H1 (cell line): Measurements from ENCODE around the gene DARS1. TPM values are rescaled to one million over a fixed set of nuclear protein-coding genes. Genes with fewer than 3 reads are reported as not detected.

Experiments
- CTCF ChIA-PET: fragments of 300-600 bp; sonication (Branson Sonifier 250); formaldehyde crosslinking; loops from one replicate; lab custom pipeline; 2021; ENCODE audit not compliant: partially characterized antibody; lab: Charles Lee
- POLR2A ChIA-PET: fragments of 300-600 bp; sonication (Branson Sonifier 250); formaldehyde crosslinking; loops from one replicate; lab custom pipeline; 2021; ENCODE audit warnings: inconsistent platforms; ENCODE audit not compliant: partially characterized antibody; lab: Charles Lee
- DNase-seq, 2 experiments: peaks; one replicate each; pipeline versions ENCODE4 v3.0.0 to v3.0.0-alpha.2; 2010 to 2022; ENCODE audit warnings: low spot score in 2 of 2, low read depth in 1 of 2, mixed read lengths in 1 of 2
- FAIRE-seq: peaks from 2 replicates; lab custom pipeline; 2011; peaks lifted over from hg19 to GRCh38; lab: Jason Lieb, UNC
- H2AFZ ChIP-seq: 2 replicates; pipeline ENCODE4 v1.8.1; 2012; ENCODE audit warnings: low read length, inconsistent platforms
- H2AK5ac ChIP-seq: 2 replicates; pipeline ENCODE4 v1.6.1; 2013; ENCODE audit warnings: low read depth, low read length
- H2BK120ac ChIP-seq: replicated peaks from 2 replicates; pipeline ENCODE3; 2013; ENCODE audit warnings: low read depth, low read length, inconsistent platforms
- H2BK12ac ChIP-seq: 2 replicates; pipeline ENCODE4 v1.6.1; 2013; ENCODE audit warnings: low read depth, low read length
- H2BK15ac ChIP-seq: 2 replicates; pipeline ENCODE4 v1.6.1; 2013; ENCODE audit warnings: low read length
- H2BK20ac ChIP-seq: 2 replicates; pipeline ENCODE4 v1.6.1; 2013; ENCODE audit warnings: low read length
- H2BK5ac ChIP-seq: 2 replicates; pipeline ENCODE4 v1.6.1; 2013; ENCODE audit warnings: low read depth, low read length
- H3K14ac ChIP-seq: 2 replicates; pipeline ENCODE4 v1.6.1; 2013; ENCODE audit warnings: inconsistent platforms; ENCODE audit not compliant: insufficient read length
- H3K18ac ChIP-seq: 2 replicates; pipeline ENCODE4 v1.6.1; 2013; ENCODE audit warnings: low read length; ENCODE audit errors: extremely low read depth
- H3K23ac ChIP-seq: 2 replicates; pipeline ENCODE4 v1.6.1; 2013; ENCODE audit warnings: inconsistent platforms; ENCODE audit not compliant: insufficient read length
- H3K23me2 ChIP-seq: 2 replicates; pipeline ENCODE4 v1.6.1; 2013; ENCODE audit warnings: low read depth, low read length
- H3K27ac ChIP-seq: 2 replicates; pipeline ENCODE4 v1.6.1; 2011; ENCODE audit warnings: low read depth, low read length, inconsistent platforms
- H3K27me3 ChIP-seq, 4 experiments: replicated peaks in 1 of 4; 1 replicate in 1 of 4; 2 replicates in 3 of 4; pipeline versions ENCODE4 v1.6.1 to v1.8.1; 2011 to 2013; ENCODE audit warnings: low read length in 3 of 4, mild to moderate bottlenecking in 3 of 4, inconsistent platforms in 2 of 4, mixed read lengths in 2 of 4, moderate library complexity in 1 of 4; ENCODE audit not compliant: control insufficient read depth in 3 of 4, insufficient read depth in 3 of 4; ENCODE audit errors: extremely low read depth in 1 of 4
- H3K36me3 ChIP-seq, 4 experiments: 2 replicates each; pipeline versions ENCODE4 v1.6.1 to v1.8.1; 2011 to 2013; ENCODE audit warnings: mild to moderate bottlenecking in 4 of 4, low read length in 3 of 4, moderate library complexity in 2 of 4, control low read depth in 1 of 4, inconsistent platforms in 1 of 4; ENCODE audit not compliant: insufficient read depth in 4 of 4, control insufficient read depth in 2 of 4
- H3K4ac ChIP-seq: replicated peaks from 2 replicates; pipeline ENCODE3; 2013; ENCODE audit warnings: low read length, low read depth, mixed read lengths, inconsistent platforms; ENCODE audit not compliant: insufficient read length
- H3K4me1 ChIP-seq, 4 experiments: replicated peaks in 1 of 4; 1 replicate in 1 of 4; 2 replicates in 3 of 4; pipeline versions ENCODE4 v1.6.1 to v1.8.1; 2011 to 2013; ENCODE audit warnings: low read length in 3 of 4, inconsistent platforms in 2 of 4, mixed read lengths in 1 of 4; ENCODE audit not compliant: insufficient read depth in 4 of 4, control insufficient read depth in 3 of 4
- H3K4me2 ChIP-seq, 2 experiments: 2 replicates each; pipeline versions ENCODE4 v1.6.1 to v1.8.1; 2011 to 2013; ENCODE audit warnings: low read depth in 2 of 2, low read length in 2 of 2, control low read depth in 1 of 2, inconsistent platforms in 1 of 2, mild to moderate bottlenecking in 1 of 2; ENCODE audit not compliant: insufficient read depth in 1 of 2
- H3K4me3 ChIP-seq, 4 experiments: fragments of 200-600, 300-600 bp in 1 of 4; sonication (generic), shearing (Covaris generic), sonication (Bioruptor Twin) in 1 of 4; 2 replicates each; pipeline versions ENCODE4 v1.5.1 to v1.8.1; 2011 to 2016; ENCODE audit warnings: low read length in 4 of 4, low read depth in 3 of 4, control low read depth in 2 of 4, inconsistent platforms in 2 of 4, mild to moderate bottlenecking in 2 of 4, mixed read lengths in 1 of 4, moderate library complexity in 1 of 4; ENCODE audit not compliant: insufficient read depth in 2 of 4; ENCODE audit errors: extremely low read depth in 1 of 4
- H3K56ac ChIP-seq: replicated peaks from 2 replicates; pipeline ENCODE3; 2013; ENCODE audit warnings: low read depth, mild to moderate bottlenecking, mixed read lengths, low read length, inconsistent platforms; ENCODE audit not compliant: insufficient read length
- H3K79me1 ChIP-seq: 2 replicates; pipeline ENCODE4 v1.6.1; 2013; ENCODE audit warnings: low read depth, low read length, control low read depth
- H3K79me2 ChIP-seq, 2 experiments: 2 replicates each; pipeline versions ENCODE4 v1.6.1 to v1.8.1; 2012 to 2013; ENCODE audit warnings: low read length in 2 of 2, mild to moderate bottlenecking in 2 of 2, inconsistent platforms in 1 of 2; ENCODE audit not compliant: insufficient read depth in 2 of 2, control insufficient read depth in 1 of 2
- H3K9ac ChIP-seq, 4 experiments: replicated peaks in 1 of 4; 1 replicate in 1 of 4; 2 replicates in 3 of 4; pipeline versions ENCODE4 v1.6.1 to v1.8.1; 2011 to 2013; ENCODE audit warnings: low read depth in 3 of 4, low read length in 3 of 4, control low read depth in 2 of 4, mild to moderate bottlenecking in 2 of 4, moderate library complexity in 2 of 4, inconsistent platforms in 1 of 4; ENCODE audit errors: extremely low read depth in 1 of 4
- H3K9me3 ChIP-seq, 2 experiments: 2 replicates each; pipeline versions ENCODE4 v1.6.1 to v1.8.1; 2012 to 2013; ENCODE audit warnings: mild to moderate bottlenecking in 2 of 2, moderate library complexity in 2 of 2, control low read depth in 1 of 2, inconsistent platforms in 1 of 2, low read depth in 1 of 2, low read length in 1 of 2, mixed read lengths in 1 of 2; ENCODE audit not compliant: insufficient read depth in 2 of 2
- H4K20me1 ChIP-seq, 2 experiments: replicated peaks in 1 of 2; 2 replicates each; pipeline versions ENCODE3 to v1.8.1; 2011 to 2013; ENCODE audit warnings: inconsistent platforms in 2 of 2, low read length in 2 of 2, mild to moderate bottlenecking in 1 of 2; ENCODE audit not compliant: insufficient read depth in 2 of 2, control insufficient read depth in 1 of 2
- H4K5ac ChIP-seq: 2 replicates; pipeline ENCODE4 v1.6.1; 2013; ENCODE audit warnings: low read length, low read depth, mixed read lengths, inconsistent platforms; ENCODE audit not compliant: insufficient read length
- H4K8ac ChIP-seq: 2 replicates; pipeline ENCODE4 v1.8.0; 2013; ENCODE audit warnings: mild to moderate bottlenecking, moderate library complexity, low read length, inconsistent platforms; ENCODE audit not compliant: insufficient read depth; ENCODE audit errors: extremely low read depth
- H4K91ac ChIP-seq: replicated peaks from 2 replicates; pipeline ENCODE3; 2013; ENCODE audit warnings: low read length, mixed read lengths, inconsistent platforms; ENCODE audit not compliant: insufficient read length
- BACH1 ChIP-seq: IDR thresholded peaks from 2 replicates; pipeline ENCODE4 v1.6.1; 2012; ENCODE audit warnings: low read length, improper control_type of control experiment
- CEBPB ChIP-seq: IDR thresholded peaks from 2 replicates; pipeline ENCODE4 v1.6.1; 2012; ENCODE audit warnings: low read depth, low read length
- CHD1 ChIP-seq: IDR thresholded peaks from 2 replicates; pipeline ENCODE4 v1.6.1; 2012; ENCODE audit warnings: low read depth, low read length, improper control_type of control experiment
- CTBP2 ChIP-seq: IDR thresholded peaks from 2 replicates; pipeline ENCODE4 v1.7.0; 2011; ENCODE audit warnings: borderline replicate concordance, mild to moderate bottlenecking, moderate library complexity, mixed read lengths, low read length; ENCODE audit not compliant: insufficient read depth, insufficient read length
- EGR1 ChIP-seq: IDR thresholded peaks from 2 replicates; pipeline ENCODE4 v1.6.1; 2011; ENCODE audit warnings: low read depth, low read length, borderline replicate concordance
- MAFK ChIP-seq: IDR thresholded peaks from 2 replicates; pipeline ENCODE4 v1.6.1; 2012; ENCODE audit warnings: low read depth, mild to moderate bottlenecking, improper control_type of control experiment, low read length
- PHF8 ChIP-seq: fragments of 200-600 bp; sonication (generic); conservative IDR thresholded peaks from 2 replicates; pipeline ENCODE4 v1.7.1; 2012; ENCODE audit warnings: low read depth, mild to moderate bottlenecking, inconsistent platforms, low read length, moderate library complexity
- RXRA ChIP-seq: IDR thresholded peaks from 2 replicates; pipeline ENCODE4 v1.6.1; 2011; ENCODE audit warnings: low read depth, mild to moderate bottlenecking, low read length, moderate library complexity; ENCODE audit not compliant: insufficient read depth
- SRF ChIP-seq: IDR thresholded peaks from 2 replicates; pipeline ENCODE4 v1.6.1; 2011; ENCODE audit warnings: mild to moderate bottlenecking, low read depth, low read length, moderate library complexity
- TBP ChIP-seq: IDR thresholded peaks from 2 replicates; pipeline ENCODE4 v1.6.1; 2011; ENCODE audit warnings: low read depth, low read length, improper control_type of control experiment
- TCF12 ChIP-seq: IDR thresholded peaks from 2 replicates; pipeline ENCODE4 v1.6.1; 2011; ENCODE audit warnings: low read depth, mild to moderate bottlenecking, low read length
- YY1 ChIP-seq: IDR thresholded peaks from 2 replicates; pipeline ENCODE4 v1.6.1; 2011; ENCODE audit warnings: low read depth, mild to moderate bottlenecking, low read length
- WGBS, 2 experiments: shearing (Covaris generic) in 1 of 2; methylation state at CpG; one replicate each; pipeline versions ENCODE4 v1.1.6 to v1.1.7; 2013 to 2015; ENCODE audit warnings: low lambda C conversion rate in 2 of 2, mixed read lengths in 2 of 2, inconsistent platforms in 1 of 2, low coverage in 1 of 2, missing lambda C conversion rate in 1 of 2; ENCODE audit not compliant: insufficient replicate concordance in 2 of 2, insufficient coverage in 1 of 2, insufficient read length in 1 of 2; ENCODE audit errors: extremely low coverage in 1 of 2, missing lambda C conversion rate in 1 of 2; 5-methylcytosine and 5-hydroxymethylcytosine counted together
- polyA plus RNA-seq, 7 experiments: library from polyadenylated mRNA; depleted of rRNA in 3 of 7; stranded (reverse) in 5 of 7; unstranded in 2 of 7; fragments of >200 nt in 5 of 7; fragments of 200-250 nt in 2 of 7; gene quantifications; 1 replicate in 5 of 7; 2 replicates in 1 of 7; 4 replicates in 1 of 7; pipeline versions ENCODE4 v1.2.1 to v1.2.3, GENCODE V29; 2011 to 2013; ENCODE audit warnings: missing spikeins in 2 of 7, mixed read lengths in 2 of 7
- total RNA-seq: library from RNA; stranded (reverse); fragmentation: NEBNext Ultra II Directional; extraction: Animal tissue kit (Norgen Biotek cat#: 25700); gene quantifications from 2 replicates; pipeline ENCODE4 v1.2.1, GENCODE V29; 2021
- TF ChIP-seq, protein P1 (sequence below): IDR thresholded peaks from 2 replicates; pipeline ENCODE4 v1.6.1; 2012; ENCODE audit warnings: inconsistent platforms

Gene DARS1
- total and polyA plus RNA-seq, 2 of the 8 experiments (the other 6 are each of a cell fraction or from before 2014, with no cell fraction given): 61.7 to 85.9 TPM

DNA sequence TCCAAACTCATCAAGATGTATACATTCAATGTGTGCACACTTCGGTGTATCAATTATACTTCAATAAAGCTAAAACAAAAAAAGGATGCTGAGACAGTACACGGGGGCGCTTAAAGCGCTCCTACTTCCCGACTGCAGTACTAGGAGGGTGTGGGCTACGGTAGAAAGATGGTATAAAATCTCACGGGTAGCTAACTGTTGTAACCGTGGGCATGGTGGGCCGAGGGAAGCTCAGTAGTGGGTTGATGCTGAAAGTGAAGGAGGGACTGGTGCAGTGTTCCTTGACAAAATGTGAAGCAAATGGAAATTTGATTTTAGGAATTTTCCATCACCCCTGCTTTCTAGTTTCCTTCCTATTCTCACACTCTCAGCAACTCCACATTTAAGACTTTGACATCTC is 42.6 kb upstream of the DARS1 start:
- H2BK12ac ChIP-seq: no peak overlapping the region
- no peak overlapping the region for H2BK15ac ChIP-seq
- peaks cover 0 to 11% (median 3%) of the 10 kb centered on the region in 4 experiments; a peak in 4 of 7 replicates for H3K4me1 ChIP-seq
- H4K91ac ChIP-seq: no peak overlapping the region
- WGBS, 2 experiments: 91% methylated on average over 9 of the region's 9 CpGs; no CpG with 5 or more reads in 1 of the 2 experiments
- H2AFZ ChIP-seq: no peak overlapping the region
- no peak overlapping the region for H3K14ac ChIP-seq
- H3K9ac ChIP-seq: no peak overlapping the region; a peak in 1 of 7 replicates
- H3K27ac ChIP-seq: no peak overlapping the region
- TF ChIP-seq EGR1 (no peak), TCF12 (no peak), BACH1 (no peak), SRF (no peak), YY1 (no peak), RXRA (no peak), CTBP2 (no peak), TBP (no peak), MAFK (no peak), PHF8 (no peak), CHD1 (no peak), CEBPB (no peak)
- TF ChIP-seq, protein P1, sequence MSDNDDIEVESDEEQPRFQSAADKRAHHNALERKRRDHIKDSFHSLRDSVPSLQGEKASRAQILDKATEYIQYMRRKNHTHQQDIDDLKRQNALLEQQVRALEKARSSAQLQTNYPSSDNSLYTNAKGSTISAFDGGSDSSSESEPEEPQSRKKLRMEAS: no peak
- DNase-seq (no peak), FAIRE-seq (no peak)
- H3K36me3 ChIP-seq: no peaks in the 10 kb centered on the region
- no peak overlapping the region for H3K4me2 ChIP-seq
- H3K56ac ChIP-seq: no peak overlapping the region
- ChIA-PET POLR2A (interaction anchor here (0.7 kb wide), 1 partner anchor 23 kb away, joined by 3 read pairs; no protein-coding TSS in a partner anchor), CTCF (interaction anchor here (0.9 to 3.4 kb wide), 2 partner anchors 30 to 41 kb away, joined by 4 to 15 read pairs; no protein-coding TSS in a partner anchor)
- H3K27me3 ChIP-seq: peaks cover 0 to 4% (median 2%) of the 10 kb centered on the region in 4 experiments; a peak in 1 of 7 replicates
- no peak overlapping the region for H3K18ac ChIP-seq
- H3K23ac ChIP-seq: no peak overlapping the region
- no peak overlapping the region for H2BK5ac ChIP-seq
- H3K79me2 ChIP-seq: no peaks in the 10 kb centered on the region
- H4K20me1 ChIP-seq: no peaks in the 10 kb centered on the region
- H3K4me3 ChIP-seq: no peak overlapping the region
- H2BK120ac ChIP-seq: no peak overlapping the region
- H2AK5ac ChIP-seq: no peak overlapping the region
- H3K79me1 ChIP-seq: no peaks in the 10 kb centered on the region
- H3K23me2 ChIP-seq: peaks cover 6% of the 10 kb centered on the region; the same call in 1 of the 2 replicates
- no peak overlapping the region for H2BK20ac ChIP-seq
- H4K5ac ChIP-seq: no peak overlapping the region
- H3K9me3 ChIP-seq: no peaks in the 10 kb centered on the region
- no peak overlapping the region for H4K8ac ChIP-seq
- no peak overlapping the region for H3K4ac ChIP-seq
